NB4 (cell line): ENCODE data around the gene PAPSS1.

ENCODE experiments used
- POLR2A ChIP-seq: IDR thresholded peaks from 2 replicates; pipeline ENCODE4 v1.6.1; 2011; ENCODE audit warnings: mild to moderate bottlenecking; ENCODE audit not compliant: insufficient read length; ENCODE audit errors: extremely low read depth
- TF ChIP-seq, protein P1 (sequence below): IDR thresholded peaks from one replicate; pipeline ENCODE4 v1.5.1; 2012; ENCODE audit warnings: low read depth, low read length

DNA sequence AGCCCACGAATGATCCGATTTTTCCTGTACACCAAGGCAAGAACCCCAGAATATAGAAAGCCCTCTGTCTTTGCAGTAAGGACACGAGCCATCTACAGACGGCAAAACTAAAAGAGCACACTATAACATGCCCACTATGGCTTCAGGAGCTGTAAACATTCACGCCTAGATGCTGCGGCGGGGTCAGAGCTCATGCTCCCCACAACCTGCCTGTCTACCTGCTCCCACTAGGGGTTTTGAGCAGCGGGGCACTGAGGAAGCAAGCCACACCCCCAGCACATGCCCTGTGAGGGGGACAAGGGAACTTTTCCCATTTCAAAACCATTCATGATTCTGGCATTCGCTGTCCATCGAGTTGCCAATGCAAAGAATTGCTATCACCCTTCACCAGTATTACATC is 144.8 kb downstream of the PAPSS1 start:
- TF ChIP-seq, protein P1, sequence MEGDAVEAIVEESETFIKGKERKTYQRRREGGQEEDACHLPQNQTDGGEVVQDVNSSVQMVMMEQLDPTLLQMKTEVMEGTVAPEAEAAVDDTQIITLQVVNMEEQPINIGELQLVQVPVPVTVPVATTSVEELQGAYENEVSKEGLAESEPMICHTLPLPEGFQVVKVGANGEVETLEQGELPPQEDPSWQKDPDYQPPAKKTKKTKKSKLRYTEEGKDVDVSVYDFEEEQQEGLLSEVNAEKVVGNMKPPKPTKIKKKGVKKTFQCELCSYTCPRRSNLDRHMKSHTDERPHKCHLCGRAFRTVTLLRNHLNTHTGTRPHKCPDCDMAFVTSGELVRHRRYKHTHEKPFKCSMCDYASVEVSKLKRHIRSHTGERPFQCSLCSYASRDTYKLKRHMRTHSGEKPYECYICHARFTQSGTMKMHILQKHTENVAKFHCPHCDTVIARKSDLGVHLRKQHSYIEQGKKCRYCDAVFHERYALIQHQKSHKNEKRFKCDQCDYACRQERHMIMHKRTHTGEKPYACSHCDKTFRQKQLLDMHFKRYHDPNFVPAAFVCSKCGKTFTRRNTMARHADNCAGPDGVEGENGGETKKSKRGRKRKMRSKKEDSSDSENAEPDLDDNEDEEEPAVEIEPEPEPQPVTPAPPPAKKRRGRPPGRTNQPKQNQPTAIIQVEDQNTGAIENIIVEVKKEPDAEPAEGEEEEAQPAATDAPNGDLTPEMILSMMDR: no peak
- no peak for TF ChIP-seq POLR2A
